GM19240 (cell line): Measurements from ENCODE around the gene C5orf15.

Experiments used
- DNase-seq: peaks from one replicate; pipeline ENCODE4 v3.0.0; 2011; ENCODE audit warnings: low spot score; ENCODE audit not compliant: insufficient read length

C5orf15 gene

GRCh38 chr5:133968204-133968980, at the start of gene C5orf15:
Gene C5orf15 (minus strand): TSS chr5:133968625. CDS start chr5:133968584, 41 bp downstream.
- DNase-seq: peak; percentile 65

GRCh38 chr5:134008266-134008749, 39.9 kb upstream of the C5orf15 start:
- no peak for DNase-seq

DNA sequence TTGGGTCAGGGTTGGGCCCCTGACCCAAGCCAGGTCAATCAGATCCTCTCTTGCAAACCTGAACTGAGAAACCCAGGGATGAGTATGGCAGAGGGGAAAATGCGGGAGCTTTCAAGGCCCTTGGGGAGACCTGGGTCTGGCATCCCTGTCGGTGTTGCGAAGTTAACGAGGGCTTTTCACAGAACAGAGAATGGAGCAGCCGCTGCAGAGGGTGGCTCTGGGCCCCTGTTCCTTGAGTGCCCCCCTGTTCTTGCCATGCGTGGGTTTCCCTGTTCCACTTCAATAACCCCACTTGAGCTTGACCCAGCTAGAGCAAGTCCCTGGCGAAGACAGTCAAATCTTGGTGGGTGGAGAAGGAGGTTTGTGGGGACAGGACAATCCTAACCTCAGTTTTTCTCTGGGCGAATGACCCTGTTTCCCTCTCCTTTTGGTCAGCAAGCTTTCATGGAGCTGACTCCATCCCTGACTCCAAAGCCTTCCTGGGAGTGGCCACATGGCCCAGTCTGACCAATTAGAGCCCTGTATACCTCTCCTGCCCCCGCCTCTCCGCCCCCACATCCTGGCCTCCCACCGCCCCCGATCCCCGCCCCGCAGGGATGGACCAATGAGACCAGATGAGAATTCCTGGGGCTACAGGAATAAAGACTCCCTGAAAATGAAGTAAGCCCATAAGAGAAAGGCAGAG, 39.3 kb upstream of the C5orf15 start:
- no peak for DNase-seq

- DNase-seq: no peak
Observed at GRCh38 chr5:134006115-134006514, 37.7 kb upstream of the C5orf15 start.

GRCh38 chr5:134005417-134006061, 37.1 kb upstream of the C5orf15 start:
- peak; percentile 28 for DNase-seq

GRCh38 chr5:134004626-134005416, 36.4 kb upstream of the C5orf15 start, which contains the start of gene VDAC1:
Gene VDAC1 (minus strand): TSS chr5:134004975. CDS start chr5:133993012, 11,963 bp downstream.
- DNase-seq: peak; percentile 82

DNA sequence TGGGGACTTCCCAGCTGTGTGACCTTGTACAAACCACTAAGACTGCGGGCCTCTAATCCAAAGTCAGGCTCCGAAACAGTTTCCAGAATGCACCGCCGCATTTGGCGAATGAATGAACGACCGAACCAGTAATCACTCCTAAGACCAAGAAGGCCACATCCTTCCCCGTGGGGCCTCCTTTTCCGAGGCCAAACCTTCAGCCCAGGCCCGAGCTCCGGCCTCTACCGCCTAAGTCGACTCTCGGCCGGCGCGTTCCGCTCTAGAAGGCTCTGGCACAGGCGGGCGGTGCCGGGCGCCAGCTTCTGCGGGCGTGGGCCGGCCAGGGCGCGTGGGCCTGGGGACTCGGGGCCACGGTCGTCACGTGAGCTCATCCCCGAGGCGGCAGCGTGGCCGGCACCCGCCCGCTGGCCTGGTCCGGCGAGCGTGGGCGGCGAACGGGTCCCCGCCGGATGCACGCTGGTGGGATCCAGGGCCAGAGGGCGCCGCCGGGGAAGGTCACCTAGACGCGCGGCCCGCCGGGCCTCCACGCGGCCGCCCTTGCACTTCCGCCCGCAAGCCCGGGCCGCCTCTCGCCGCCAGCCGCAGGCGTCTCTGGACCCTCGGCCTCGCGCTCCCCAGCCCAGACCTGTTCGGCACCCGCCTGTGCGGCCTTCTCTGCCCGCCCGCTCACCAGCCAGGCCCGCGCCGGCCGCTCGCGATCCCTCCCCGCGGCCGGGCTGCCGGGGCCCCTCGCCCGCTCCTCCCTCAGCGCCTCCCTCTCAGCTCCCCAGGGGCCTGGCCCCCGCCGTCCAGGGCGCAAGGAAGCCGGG, 35.6 kb upstream of the C5orf15 start:
- peak; percentile 43 for DNase-seq

- DNase-seq: no peak
Observed at GRCh38 chr5:134003064-134003816, 34.8 kb upstream of the C5orf15 start.

- DNase-seq: no peak
Observed at GRCh38 chr5:134001938-134002731, 33.7 kb upstream of the C5orf15 start.

GRCh38 chr5:134000696-134001453, 32.5 kb upstream of the C5orf15 start:
- no peak for DNase-seq

DNA sequence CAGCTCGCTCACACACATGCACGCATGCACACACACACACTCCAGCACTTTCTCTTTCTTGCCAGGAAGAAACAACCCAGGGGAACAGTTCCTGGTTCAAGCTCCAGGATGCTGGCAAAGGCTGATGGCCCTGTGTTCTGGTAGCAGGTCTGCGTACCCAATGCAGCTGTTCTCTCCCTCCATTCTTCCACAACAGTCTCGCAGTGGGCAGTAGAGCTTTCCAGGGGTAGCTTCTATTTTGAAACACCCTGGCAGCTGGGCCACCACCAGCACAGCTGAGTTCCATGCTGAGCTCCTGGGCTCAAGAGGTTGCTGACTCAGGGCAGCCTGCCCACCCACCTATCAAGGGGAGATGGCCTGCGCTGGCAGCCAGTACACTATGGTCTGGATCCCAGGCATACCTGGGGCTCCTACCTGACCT, 31.7 kb upstream of the C5orf15 start:
- no peak for DNase-seq

- DNase-seq: no peak
Observed at GRCh38 chr5:133998807-133999206, 30.4 kb upstream of the C5orf15 start.

GRCh38 chr5:133998042-133998441, 29.6 kb upstream of the C5orf15 start:
- no peak for DNase-seq

- DNase-seq: no peak
Observed at GRCh38 chr5:133996683-133997252, 28.3 kb upstream of the C5orf15 start.

DNA sequence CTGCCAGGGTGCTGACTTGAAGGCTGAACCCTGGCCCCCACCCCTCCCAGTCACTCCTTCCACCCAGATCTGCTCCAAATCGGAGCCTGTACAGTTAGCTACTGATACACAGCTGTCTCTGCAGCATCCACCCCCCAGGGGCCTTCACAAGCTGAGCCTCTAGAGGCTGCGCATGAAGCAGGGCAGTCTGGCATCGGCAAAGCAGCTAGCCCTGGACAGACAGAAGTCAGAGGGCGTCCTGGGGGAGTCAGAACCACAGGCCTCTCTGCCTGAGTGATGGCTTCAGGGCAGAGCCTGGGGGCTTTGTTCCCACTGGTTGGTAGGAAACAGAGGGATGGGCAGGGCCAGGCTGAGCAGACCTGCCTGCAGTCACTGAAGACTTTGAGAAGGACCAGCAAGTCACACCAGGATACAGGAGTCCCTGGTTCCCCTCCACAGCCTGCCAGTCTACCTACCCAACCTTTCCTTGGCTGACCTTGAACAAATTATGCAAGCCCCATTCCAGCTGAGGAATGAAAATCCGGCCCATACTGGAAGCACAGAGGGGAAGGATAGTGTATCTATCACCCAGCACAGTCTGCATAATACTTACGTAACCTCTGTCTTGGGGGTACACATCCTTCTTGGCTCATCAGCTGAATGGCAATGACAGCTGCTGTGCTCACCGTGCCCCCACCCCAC, 27.6 kb upstream of the C5orf15 start:
- no peak for DNase-seq

- DNase-seq: no peak
Observed at GRCh38 chr5:133995341-133995740, 26.9 kb upstream of the C5orf15 start.

DNA sequence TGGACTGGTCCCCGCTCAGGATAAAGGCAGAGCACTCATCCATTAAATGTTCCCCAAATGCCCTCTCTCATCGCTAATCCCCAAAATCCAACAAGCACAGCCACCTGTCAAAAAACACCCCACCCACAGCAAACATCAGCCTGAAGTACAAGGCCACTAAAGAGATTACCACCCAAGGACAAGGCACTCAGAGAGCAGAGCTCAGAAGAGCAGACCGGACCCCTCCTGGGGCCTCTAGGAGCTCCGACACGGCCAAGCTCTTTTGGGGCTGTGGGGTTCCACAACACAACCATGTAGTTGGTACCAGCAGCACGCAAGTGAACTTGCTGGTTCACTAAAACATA, 26.5 kb upstream of the C5orf15 start:
- no peak for DNase-seq
